GM18868 (cell line): ENCODE results near the gene CCL14.
"Not testable (repeated sequence)": the region's sequence is repeated elsewhere in the genome, so short reads cannot be mapped to it uniquely, and the experiment has no call there.

Experiments
- ATAC-seq: cut with Tn5 transposase; IDR thresholded peaks from one replicate; pipeline ENCODE4 v1.9.1; 2021; ENCODE audit warnings: mild to moderate bottlenecking, moderate library complexity; ENCODE audit not compliant: unreplicated experiment

Gene CCL14

GRCh38 chr17:35986643-35987042 lies at the start of gene CCL14:
Gene CCL14, minus strand, starts transcription at chr17:35986729. Its CDS starts 80 bp downstream, at chr17:35986649.
- no peak for ATAC-seq

- no peak for ATAC-seq
These were observed 49.7 kb upstream of the CCL14 start for GRCh38 chr17:36036235-36036634.

- ATAC-seq, result no peak
These were observed 47.6 kb upstream of the CCL14 start for GRCh38 chr17:36034127-36034526.

DNA sequence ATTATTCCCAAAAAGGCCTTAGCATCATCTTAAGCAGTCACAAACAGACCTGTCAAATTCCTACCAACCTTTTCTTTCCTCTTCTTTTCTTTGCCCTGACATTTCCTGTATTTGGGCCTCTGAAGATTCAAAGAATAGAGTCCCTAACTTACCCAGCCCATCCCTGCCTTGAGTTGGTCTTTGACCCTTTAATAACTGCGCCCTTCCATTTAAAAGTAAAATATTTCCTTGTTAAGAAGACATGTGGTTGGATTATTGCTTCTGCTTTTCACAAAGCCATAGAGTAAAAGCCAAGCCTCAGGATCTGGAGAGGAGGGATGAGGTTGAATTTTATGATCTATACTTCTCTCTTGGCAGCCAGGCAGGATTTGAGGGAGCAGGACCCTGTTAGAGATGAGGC lies 44.4 kb upstream of the CCL14 start:
- ATAC-seq, result no peak

GRCh38 chr17:36027761-36028160 lies 41.2 kb upstream of the CCL14 start:
- no peak for ATAC-seq

DNA sequence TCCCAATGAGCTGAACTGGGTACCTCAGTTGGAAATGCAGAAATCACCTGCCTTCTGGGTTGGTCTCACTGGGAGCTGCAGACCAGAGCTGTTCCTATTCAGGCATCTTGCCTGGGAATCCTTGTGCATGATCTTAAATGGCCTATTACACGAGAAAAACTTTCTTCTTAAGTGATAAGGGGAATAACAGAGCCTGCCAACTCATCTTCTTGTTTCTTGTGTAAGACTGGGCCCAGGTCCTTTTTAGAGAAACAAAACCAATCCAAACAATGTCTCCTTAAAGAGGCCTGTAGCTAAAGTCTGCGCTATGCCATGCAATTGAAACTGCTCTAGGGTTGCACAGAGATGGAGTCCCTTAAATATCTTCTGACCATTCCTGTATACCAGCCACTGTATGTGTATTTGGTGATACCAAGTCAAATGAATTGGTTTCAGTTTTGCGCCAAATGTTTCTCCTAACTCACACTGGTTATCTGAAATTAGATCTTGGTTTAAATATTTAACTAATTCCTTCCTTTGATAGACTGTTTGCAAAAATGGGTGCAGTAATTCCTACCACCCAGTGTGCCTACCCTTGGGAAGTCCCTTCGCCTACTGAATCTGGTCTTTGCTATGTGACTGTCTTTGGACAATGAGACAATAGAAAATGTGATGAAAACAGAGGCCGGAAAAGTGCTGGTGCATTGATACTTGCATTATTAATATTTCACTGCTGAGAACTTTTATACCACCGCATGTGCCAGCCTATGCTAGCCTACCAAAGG lies 37.8 kb upstream of the CCL14 start:
- ATAC-seq, result no peak

DNA sequence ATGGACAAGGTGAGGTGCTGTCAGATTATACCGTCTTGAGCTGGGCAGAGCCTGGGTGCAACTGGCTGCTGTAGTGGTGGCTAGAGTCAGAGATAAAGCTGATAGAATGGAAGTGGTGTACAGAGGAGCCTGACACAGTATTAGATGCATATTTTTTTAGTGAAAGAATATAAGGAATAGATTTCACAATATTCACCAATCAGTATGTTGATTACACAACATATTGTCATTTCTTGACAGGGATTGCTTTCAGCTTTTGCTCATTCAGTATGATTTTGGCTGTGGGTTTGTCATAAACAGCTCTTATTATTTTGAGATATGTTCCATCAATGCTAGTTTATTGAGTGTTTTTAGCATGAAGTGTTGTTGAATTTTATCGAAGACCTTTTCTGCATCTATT lies 32.9 kb upstream of the CCL14 start:
- no peak for ATAC-seq

DNA sequence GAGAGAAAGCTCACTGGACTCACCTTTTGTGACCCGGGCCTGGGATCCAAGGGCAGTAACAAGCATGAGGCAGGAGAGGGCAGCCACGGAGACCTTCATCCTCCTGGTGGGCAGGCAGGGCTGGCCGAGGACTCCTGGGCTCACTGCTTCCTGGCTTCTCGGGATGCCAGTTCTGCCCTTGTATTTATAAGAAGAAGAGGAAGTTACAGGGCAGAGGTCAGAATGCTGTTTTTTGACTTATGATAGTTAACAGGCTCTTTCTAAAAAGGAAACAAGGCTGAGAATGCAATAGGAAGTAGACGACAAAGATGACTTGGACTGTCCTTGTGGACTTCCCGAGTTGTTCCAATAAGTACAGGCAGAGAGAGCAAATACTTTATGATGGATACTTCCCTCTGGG lies 31.3 kb upstream of the CCL14 start, which contains the start of gene CCL23:
Gene CCL23 (minus strand): TSS at position 174 of the 400 bp plus-strand sequence. CDS start 75 bp downstream, at position 99.
- ATAC-seq, result no peak

DNA sequence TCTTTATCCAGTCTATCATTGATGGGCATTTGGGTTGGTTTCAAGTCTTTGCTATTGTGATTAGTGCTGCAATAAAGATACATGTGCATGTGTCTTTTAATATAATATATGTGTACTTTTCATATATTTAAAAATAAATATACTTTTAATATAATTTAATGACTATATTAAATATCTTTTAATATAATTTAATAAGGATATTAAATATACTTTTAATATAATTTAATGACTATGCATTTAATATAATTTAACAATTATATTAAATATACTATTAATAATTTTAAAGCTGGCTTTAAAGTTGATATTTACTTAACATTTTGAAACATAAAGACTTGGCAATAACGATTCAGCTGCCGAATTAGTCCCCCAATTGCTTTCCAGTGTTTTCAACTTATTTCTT lies 30.0 kb upstream of the CCL14 start:
- no peak for ATAC-seq

- not testable (repeated sequence) for ATAC-seq
These were observed 29.4 kb upstream of the CCL14 start for GRCh38 chr17:36015895-36016294.

DNA sequence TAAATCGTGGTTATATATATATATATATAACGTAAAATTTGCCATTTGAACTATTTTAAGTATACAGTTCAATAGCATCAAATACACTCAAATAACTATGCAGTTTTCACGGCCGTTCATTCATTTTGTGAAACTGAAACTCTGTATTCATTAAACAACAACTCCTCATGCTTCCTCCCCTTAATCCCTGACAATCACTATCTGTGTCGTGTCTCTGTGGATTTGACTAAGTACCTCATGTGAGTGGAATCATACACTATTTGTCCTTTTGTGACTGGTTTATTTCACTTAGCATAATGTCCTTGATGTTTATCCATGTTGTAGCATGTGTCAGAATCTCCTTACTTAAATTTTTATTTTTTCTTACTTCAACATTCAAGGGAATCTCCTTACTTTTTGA lies 28.4 kb upstream of the CCL14 start:
- ATAC-seq, result no peak

DNA sequence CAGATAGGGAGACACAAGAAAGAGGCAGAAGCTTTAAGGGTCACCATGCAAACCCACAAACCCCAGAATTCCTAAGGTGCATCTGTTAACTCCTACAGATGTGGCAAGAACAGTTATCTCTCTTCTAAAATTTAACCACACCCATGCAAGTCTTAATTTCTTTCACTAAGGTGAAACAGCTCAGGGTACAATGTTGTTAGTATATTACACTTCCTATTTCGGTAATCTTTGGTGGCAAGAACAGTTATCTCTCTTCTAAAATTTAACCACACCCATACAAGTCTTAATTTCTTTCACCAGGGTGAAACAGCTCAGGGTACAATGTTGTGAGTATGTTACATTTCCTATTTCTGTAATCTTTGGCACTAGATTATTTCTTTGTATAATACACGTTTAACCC lies 24.7 kb upstream of the CCL14 start:
- ATAC-seq, result no peak

DNA sequence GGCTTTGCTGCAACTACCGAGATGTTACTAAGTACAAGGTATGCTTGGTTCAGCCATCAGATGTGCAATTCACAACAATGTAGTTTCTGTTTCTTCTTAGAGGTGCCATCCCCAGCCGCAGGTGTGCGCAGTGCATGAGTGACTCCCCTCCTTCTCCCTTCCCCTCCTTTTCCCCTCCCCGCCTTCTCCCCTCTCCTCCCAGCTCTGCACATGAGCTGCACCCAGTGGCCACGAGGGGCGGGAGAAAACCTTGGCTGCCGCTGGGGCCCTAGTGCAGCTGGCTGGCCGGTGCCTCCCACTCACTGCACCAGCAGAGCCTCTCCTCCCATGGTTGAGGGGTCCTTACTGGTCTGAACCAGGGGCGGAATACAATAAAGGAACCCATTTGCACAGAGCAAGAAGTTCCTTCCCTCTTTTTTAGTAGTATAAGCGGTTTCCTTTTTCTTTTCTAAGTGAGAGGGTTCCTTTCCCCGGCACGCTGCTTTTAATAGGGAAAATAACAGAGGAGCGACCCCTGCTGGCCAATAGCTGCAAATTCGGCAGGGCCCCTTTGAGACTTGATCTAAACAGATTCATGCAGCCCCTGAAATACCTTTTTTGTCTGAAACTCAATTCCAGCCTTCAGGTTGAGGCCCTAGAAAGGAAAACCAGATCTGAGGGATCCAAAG lies 22.6 kb upstream of the CCL14 start:
- ATAC-seq, result no peak

DNA sequence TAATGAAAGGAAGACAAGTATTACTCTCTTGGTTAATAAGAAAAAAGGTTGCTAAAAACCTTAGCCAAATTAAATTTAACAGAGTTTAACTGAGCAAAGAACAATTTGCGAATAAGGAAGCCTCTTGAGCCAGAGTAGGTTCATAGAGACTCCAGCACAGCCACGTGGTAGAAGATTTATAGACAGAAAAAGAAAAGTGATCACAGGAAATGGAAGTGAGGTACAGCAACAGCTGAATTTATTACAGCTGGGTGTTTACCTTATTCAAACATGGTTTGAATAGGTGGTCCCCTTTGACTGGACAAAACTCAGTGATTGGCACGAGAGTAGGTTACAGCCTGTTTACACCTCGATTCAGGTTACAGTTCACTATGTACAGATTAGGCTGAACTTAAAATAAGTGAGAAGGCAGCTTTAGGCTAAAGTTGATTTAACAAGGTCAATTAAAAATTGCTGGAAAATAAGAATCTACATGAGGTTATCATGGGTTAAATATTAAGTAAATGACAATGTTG lies 18.1 kb upstream of the CCL14 start:
- no peak for ATAC-seq

- ATAC-seq, result no peak
These were observed 16.1 kb upstream of the CCL14 start for GRCh38 chr17:36002631-36003030.

- no peak for ATAC-seq
These were observed 15.5 kb upstream of the CCL14 start for GRCh38 chr17:36001862-36002603.

DNA sequence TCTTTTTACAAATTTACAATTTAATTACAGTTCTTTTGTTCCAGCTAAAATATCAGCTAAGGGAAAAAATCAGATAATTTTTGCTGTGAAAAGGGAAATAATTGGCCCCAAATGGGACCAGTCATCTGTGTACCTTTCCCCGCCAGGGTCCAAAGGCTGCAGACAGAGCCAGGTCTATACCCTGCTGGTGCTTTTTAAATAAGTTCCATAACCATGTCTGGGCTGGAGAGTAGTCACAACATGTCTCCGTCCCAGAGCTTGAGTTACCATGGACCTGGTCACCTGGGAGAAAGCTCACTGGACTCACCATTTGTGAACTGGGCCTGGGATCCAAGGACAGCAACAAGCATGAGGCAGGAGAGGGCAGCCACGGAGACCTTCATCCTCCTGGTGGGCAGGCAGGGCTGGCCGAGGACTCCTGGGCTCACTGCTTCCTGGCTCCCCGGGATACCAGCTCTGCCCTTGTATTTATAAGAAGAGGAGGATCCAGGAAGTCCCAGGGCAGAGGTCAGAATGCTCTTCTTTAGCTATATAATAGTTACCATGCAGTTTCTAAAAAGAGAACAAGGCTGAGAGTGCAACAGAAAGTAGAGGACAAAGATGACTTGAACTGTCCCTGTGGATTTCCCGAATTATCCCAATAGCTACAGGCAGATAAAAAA lies 14.7 kb upstream of the CCL14 start, which contains the start of gene CCL15:
Gene CCL15 (minus strand): TSS at position 444 of the 662 bp plus-strand sequence. CDS start 61 bp downstream, at position 383.
- no peak for ATAC-seq

DNA sequence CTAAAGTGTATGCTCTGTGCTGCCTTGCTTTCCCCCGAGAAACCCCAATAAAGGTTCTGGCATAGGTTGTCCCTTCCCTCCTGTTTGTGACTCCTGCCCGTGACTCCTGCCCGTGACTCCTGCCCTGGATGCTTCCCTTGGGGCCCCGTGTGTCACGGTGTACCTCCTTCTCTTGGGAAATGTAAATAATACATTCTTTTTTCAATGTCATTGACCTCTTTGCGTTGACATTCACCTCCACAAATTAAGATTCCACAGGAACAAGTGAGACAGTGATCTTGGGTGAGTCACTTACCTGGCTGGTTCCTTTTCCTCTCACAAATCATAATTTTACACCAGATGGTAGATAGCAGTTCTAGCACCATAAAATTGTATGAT lies 14.2 kb upstream of the CCL14 start:
- ATAC-seq, result no peak

DNA sequence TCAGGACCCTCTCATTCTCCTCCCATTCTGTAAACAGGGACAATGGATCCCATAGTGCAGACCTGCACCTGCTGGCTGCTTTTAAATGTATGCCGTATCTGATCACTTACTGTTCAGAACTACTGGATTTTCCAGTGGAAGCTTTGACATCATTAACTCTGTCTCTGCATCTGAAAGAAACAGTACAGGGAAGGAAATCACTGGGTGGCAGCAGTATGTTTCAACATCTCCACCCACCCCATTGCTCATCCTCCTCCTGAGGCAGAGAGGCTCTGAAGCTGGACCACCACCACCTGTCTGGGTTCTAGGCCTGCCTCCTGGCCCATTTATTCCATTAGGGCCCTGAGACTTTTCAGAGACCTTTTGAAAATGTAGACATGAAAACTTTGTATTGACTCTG lies 12.2 kb upstream of the CCL14 start:
- ATAC-seq, result no peak

GRCh38 chr17:35998018-35998545 lies 11.6 kb upstream of the CCL14 start:
- ATAC-seq, result no peak

- not testable (repeated sequence) for ATAC-seq
These were observed 8.8 kb upstream of the CCL14 start for GRCh38 chr17:35995346-35995745.
